Panc1 (cell line): Measurements from ENCODE around the gene CDCA7.

Experiments used
- CTCF ChIP-seq: fragments of 450-650 bp; IDR thresholded peaks from 2 replicates; pipeline ENCODE4 v1.5.1; 2017; ENCODE audit warnings: mild to moderate bottlenecking
- POLR2AphosphoS5 ChIP-seq: IDR thresholded peaks from 2 replicates; pipeline ENCODE4 v1.6.1; 2012; ENCODE audit warnings: mild to moderate bottlenecking, low read depth, low read length, moderate library complexity
- REST ChIP-seq, 2 experiments: IDR thresholded peaks; 2 replicates each; pipeline ENCODE4 v1.6.1; 2011 to 2012; ENCODE audit warnings: low read depth in 2 of 2, control low read depth in 1 of 2, low read length in 1 of 2, mild to moderate bottlenecking in 1 of 2, moderate library complexity in 1 of 2; ENCODE audit not compliant: insufficient read depth in 1 of 2
- SIN3A ChIP-seq: IDR thresholded peaks from 2 replicates; pipeline ENCODE4 v1.6.1; 2012; ENCODE audit warnings: low read depth, mild to moderate bottlenecking, low read length, moderate library complexity, borderline replicate concordance; ENCODE audit not compliant: insufficient read depth
- TCF7L2 ChIP-seq: IDR thresholded peaks from 2 replicates; pipeline ENCODE4 v1.6.1; 2011; ENCODE audit warnings: mild to moderate bottlenecking, low read depth, low read length, inconsistent platforms

GRCh38 chr2:173323371-173323770, 31.3 kb upstream of the CDCA7 start:
- TF ChIP-seq POLR2AphosphoS5 (no peak), CTCF (no peak), REST (IDR thresholded peaks at IDR 0.05; ENCODE audit: insufficient read depth in 1 of 2, low read depth in 2 of 2, low read length in 1 of 2) (no peak), SIN3A (no peak), TCF7L2 (no peak)
